Measurements from ENCODE around the gene ADAMTSL1. TPM values are rescaled to one million over a fixed set of nuclear protein-coding genes. Genes with fewer than 3 reads are reported as not detected.

The ADAMTSL1 gene
- total RNA-seq, 8 experiments from 2014 or later = 5.3 to 87.8 (median 11.5) TPM

- Histone ChIP-seq H3K4me1 (replicated peaks in 1 of 2) (peaks cover 19 to 33% of the 10 kb centered on the region in 2 donors), H3K27ac (no peak overlapping the region), H3K4me3 (no peak overlapping the region)
- in situ Hi-C loops (cut with MboI; ENCODE audit: low pct_unique_long_range_greater_than_20kb in 2 of 9, low sequenced_read_pairs in 9 of 9, unreplicated experiment in 9 of 9) = no loop called here
- ATAC-seq (replicated peaks in 6 of 8) = no peak
These were observed 132.9 kb downstream of the ADAMTSL1 start for GRCh38 chr9:18606846-18607245.

- in situ Hi-C loops (cut with MboI; ENCODE audit: low pct_unique_long_range_greater_than_20kb in 2 of 9, low sequenced_read_pairs in 9 of 9, unreplicated experiment in 9 of 9) = no loop called here
- 14 to 100% (median 56%) methylated on average over 1 of the region's 1 CpG; no CpG with 5 or more reads in 2 of the 10 experiments for WGBS, 10 experiments
- no peak for ATAC-seq (replicated peaks in 6 of 8)
- H3K27ac ChIP-seq = no peak overlapping the region
- H3K4me3 ChIP-seq = no peak overlapping the region
- H3K4me1 ChIP-seq (replicated peaks in 1 of 2) = peaks cover 19 to 33% of the 10 kb centered on the region in 2 donors
These were observed 134.4 kb downstream of the ADAMTSL1 start for GRCh38 chr9:18608371-18608770.

GRCh38 chr9:18610956-18611355 lies 137.0 kb downstream of the ADAMTSL1 start:
- Histone ChIP-seq H3K27ac (no peak overlapping the region), H3K4me1 (replicated peaks in 1 of 2) (peaks cover 10 to 17% of the 10 kb centered on the region in 2 donors), H3K4me3 (no peak overlapping the region)
- ATAC-seq (replicated peaks in 6 of 8) = peak in 7 of 8 experiments; percentile 27 to 99 (median 86)
- 43 to 100% (median 83%) methylated on average over 1 to 3 of the region's 3 CpGs; no CpG with 5 or more reads in 1 of the 10 experiments for WGBS, 10 experiments
- in situ Hi-C loops (cut with MboI; ENCODE audit: low pct_unique_long_range_greater_than_20kb in 2 of 9, low sequenced_read_pairs in 9 of 9, unreplicated experiment in 9 of 9) = no loop called here

GRCh38 chr9:18611971-18612370 lies 138.0 kb downstream of the ADAMTSL1 start:
- peaks cover 2 to 9% of the 10 kb centered on the region in 2 donors for H3K4me1 ChIP-seq (replicated peaks in 1 of 2)
- in situ Hi-C loops (cut with MboI; ENCODE audit: low pct_unique_long_range_greater_than_20kb in 2 of 9, low sequenced_read_pairs in 9 of 9, unreplicated experiment in 9 of 9) = no loop called here
- ATAC-seq (replicated peaks in 6 of 8) = peak in 2 of 8 experiments; percentile 31 to 34
- no peak overlapping the region for H3K27ac ChIP-seq
- H3K4me3 ChIP-seq = no peak overlapping the region

- H3K27ac ChIP-seq = no peak overlapping the region
- peaks cover 0 to 4% of the 10 kb centered on the region in 2 donors for H3K4me1 ChIP-seq (replicated peaks in 1 of 2)
- in situ Hi-C loops (cut with MboI; ENCODE audit: low pct_unique_long_range_greater_than_20kb in 2 of 9, low sequenced_read_pairs in 9 of 9, unreplicated experiment in 9 of 9) = no loop called here
- 79 to 100% (median 95%) methylated on average over 1 to 6 of the region's 6 CpGs; no CpG with 5 or more reads in 2 of the 10 experiments for WGBS, 10 experiments
- ATAC-seq (replicated peaks in 6 of 8) = no peak
- no peak overlapping the region for H3K4me3 ChIP-seq
These were observed 140.2 kb downstream of the ADAMTSL1 start for GRCh38 chr9:18614116-18614515.

- 49 to 100% (median 87%) methylated on average over 1 to 2 of the region's 2 CpGs; no CpG with 5 or more reads in 2 of the 10 experiments for WGBS, 10 experiments
- no peak overlapping the region for H3K4me3 ChIP-seq
- ATAC-seq (replicated peaks in 6 of 8) = no peak
- in situ Hi-C loops (cut with MboI; ENCODE audit: low pct_unique_long_range_greater_than_20kb in 2 of 9, low sequenced_read_pairs in 9 of 9, unreplicated experiment in 9 of 9) = no loop called here
- peaks cover 0 to 4% of the 10 kb centered on the region in 2 donors for H3K4me1 ChIP-seq (replicated peaks in 1 of 2)
- no peak overlapping the region for H3K27ac ChIP-seq
These were observed 140.7 kb downstream of the ADAMTSL1 start for GRCh38 chr9:18614651-18615050.

- in situ Hi-C loops (cut with MboI; ENCODE audit: low pct_unique_long_range_greater_than_20kb in 2 of 9, low sequenced_read_pairs in 9 of 9, unreplicated experiment in 9 of 9) = no loop called here
- Histone ChIP-seq H3K4me1 (replicated peaks in 1 of 2) (no peaks in the 10 kb centered on the region), H3K4me3 (no peak overlapping the region), H3K27ac (no peak overlapping the region)
- ATAC-seq (replicated peaks in 6 of 8) = no peak
These were observed 143.0 kb downstream of the ADAMTSL1 start for GRCh38 chr9:18616976-18617375.

GRCh38 chr9:18617759-18618158 lies 143.8 kb downstream of the ADAMTSL1 start:
- ATAC-seq (replicated peaks in 6 of 8) = no peak
- Histone ChIP-seq H3K4me3 (no peak overlapping the region), H3K27ac (no peak overlapping the region), H3K4me1 (replicated peaks in 1 of 2) (no peaks in the 10 kb centered on the region)
- in situ Hi-C loops (cut with MboI; ENCODE audit: low pct_unique_long_range_greater_than_20kb in 2 of 9, low sequenced_read_pairs in 9 of 9, unreplicated experiment in 9 of 9) = no loop called here
- 0 to 100% (median 85%) methylated on average over 1 of the region's 1 CpG; no CpG with 5 or more reads in 2 of the 10 experiments for WGBS, 10 experiments

GRCh38 chr9:18618862-18619261 lies 144.9 kb downstream of the ADAMTSL1 start:
- no peak for ATAC-seq (replicated peaks in 6 of 8)
- no peak overlapping the region for H3K27ac ChIP-seq
- no peak overlapping the region for H3K4me3 ChIP-seq
- WGBS, 10 experiments = 64 to 100% (median 93%) methylated on average over 1 to 2 of the region's 2 CpGs
- in situ Hi-C loops (cut with MboI; ENCODE audit: low pct_unique_long_range_greater_than_20kb in 2 of 9, low sequenced_read_pairs in 9 of 9, unreplicated experiment in 9 of 9) = no loop called here
- no peaks in the 10 kb centered on the region for H3K4me1 ChIP-seq (replicated peaks in 1 of 2)

- in situ Hi-C loops (cut with MboI; ENCODE audit: low pct_unique_long_range_greater_than_20kb in 2 of 9, low sequenced_read_pairs in 9 of 9, unreplicated experiment in 9 of 9) = no loop called here
- no peaks in the 10 kb centered on the region for H3K4me1 ChIP-seq (replicated peaks in 1 of 2)
- ATAC-seq (replicated peaks in 6 of 8) = no peak
- no peak overlapping the region for H3K27ac ChIP-seq
- 80 to 100% (median 94%) methylated on average over 1 to 9 of the region's 11 CpGs for WGBS, 10 experiments
- no peak overlapping the region for H3K4me3 ChIP-seq
These were observed 148.4 kb downstream of the ADAMTSL1 start for GRCh38 chr9:18622186-18622836.

GRCh38 chr9:18623221-18624079 lies 149.5 kb downstream of the ADAMTSL1 start:
- no peak overlapping the region for H3K4me3 ChIP-seq
- peak in 3 of 8 experiments; percentile 46 to 71 (median 61) for ATAC-seq (replicated peaks in 6 of 8)
- WGBS, 10 experiments = 8 to 94% (median 78%) methylated on average over 1 to 4 of the region's 4 CpGs
- no peak overlapping the region for H3K27ac ChIP-seq
- in situ Hi-C loops (cut with MboI; ENCODE audit: low pct_unique_long_range_greater_than_20kb in 2 of 9, low sequenced_read_pairs in 9 of 9, unreplicated experiment in 9 of 9) = no loop called here
- H3K4me1 ChIP-seq (replicated peaks in 1 of 2) = no peaks in the 10 kb centered on the region

- H3K4me1 ChIP-seq (replicated peaks in 1 of 2) = no peaks in the 10 kb centered on the region
- H3K27ac ChIP-seq = no peak overlapping the region
- in situ Hi-C loops (cut with MboI; ENCODE audit: low pct_unique_long_range_greater_than_20kb in 2 of 9, low sequenced_read_pairs in 9 of 9, unreplicated experiment in 9 of 9) = loop anchor here in 1 of 9 experiments (25.0 kb wide), 1 partner anchor 386 kb away; no protein-coding TSS in a partner anchor
- WGBS, 10 experiments = 43 to 100% (median 76%) methylated on average over 1 to 2 of the region's 2 CpGs
- no peak for ATAC-seq (replicated peaks in 6 of 8)
- H3K4me3 ChIP-seq = no peak overlapping the region
These were observed 152.2 kb downstream of the ADAMTSL1 start for GRCh38 chr9:18626046-18626698.

- ATAC-seq (replicated peaks in 6 of 8) = no peak
- Histone ChIP-seq H3K27ac (no peak overlapping the region), H3K4me3 (no peak overlapping the region), H3K4me1 (replicated peaks in 1 of 2) (no peaks in the 10 kb centered on the region)
- in situ Hi-C loops (cut with MboI; ENCODE audit: low pct_unique_long_range_greater_than_20kb in 2 of 9, low sequenced_read_pairs in 9 of 9, unreplicated experiment in 9 of 9) = loop anchor here in 1 of 9 experiments (25.0 kb wide), 1 partner anchor 383 kb away; no protein-coding TSS in a partner anchor
- WGBS, 10 experiments = 57 to 100% (median 83%) methylated on average over 1 of the region's 1 CpG; no CpG with 5 or more reads in 1 of the 10 experiments
These were observed 155.2 kb downstream of the ADAMTSL1 start for GRCh38 chr9:18629136-18629535.
